ENCODE results near the gene TCF7L2.

GRCh38 chr10:113080061-113080924 lies 130.2 kb downstream of the TCF7L2 start:
- TF ChIP-seq CTCF (IDR thresholded peaks at IDR 0.05; ENCODE audit: low read length) (no peak), EZH2 (IDR thresholded peaks at IDR 0.05; ENCODE audit: borderline replicate concordance, low read length) (no peak)
